ENCODE data around the gene FSTL3.

- no peak for TF ChIP-seq POLR2AphosphoS5 (IDR thresholded peaks at IDR 0.05; ENCODE audit: low read depth, low read length)
- no peak for TF ChIP-seq TAF1 (IDR thresholded peaks at IDR 0.05; ENCODE audit: low read depth, low read length)
- TF ChIP-seq SPI1 (IDR thresholded peaks at IDR 0.05; ENCODE audit: low read depth, low read length): no peak
Measured at GRCh38 chr19:708154-709143, 32.3 kb downstream of the FSTL3 start, which contains the start of gene PALM.
